Measurements from ENCODE around the gene ACCSL.

GRCh38 chr11:44029507-44029845 is 18.3 kb upstream of the ACCSL start:
- TF ChIP-seq POLR2A (IDR thresholded peaks at IDR 0.05) (no peak), CTCF (IDR thresholded peaks at IDR 0.05) (no peak)

Data from body of pancreas (tissue), 4 donors.